WTC11 (cell line): ENCODE results near the gene DHDH.

Source experiments
- CTCF ChIP-seq: fragments of 200-600 bp; IDR thresholded peaks from 2 replicates; pipeline ENCODE4 v1.8.0; 2022; ENCODE audit warnings: antibody characterized with exemption
- ELF4 ChIP-seq: sonication (generic); formaldehyde crosslinking; IDR thresholded peaks from 2 replicates; pipeline ENCODE4 v1.8.1; 2022; ENCODE audit warnings: low read depth, mild to moderate bottlenecking, moderate library complexity, missing genetic modification reagents
- ESRRA ChIP-seq: sonication (generic); formaldehyde crosslinking; IDR thresholded peaks from 2 replicates; pipeline ENCODE4 v1.8.1; 2022; ENCODE audit warnings: mild to moderate bottlenecking, missing genetic modification reagents, borderline replicate concordance
- ETV6 ChIP-seq: sonication (generic); formaldehyde crosslinking; IDR thresholded peaks from 2 replicates; pipeline ENCODE4 v1.8.1; 2022; ENCODE audit warnings: mild to moderate bottlenecking, missing genetic modification reagents
- MAX ChIP-seq: sonication (generic); formaldehyde crosslinking; IDR thresholded peaks from 2 replicates; pipeline ENCODE4 v1.8.0; 2022; ENCODE audit warnings: mild to moderate bottlenecking, missing genetic modification reagents
- MLX ChIP-seq: sonication (generic); formaldehyde crosslinking; IDR thresholded peaks from 2 replicates; pipeline ENCODE4 v1.8.1; 2023; ENCODE audit warnings: mild to moderate bottlenecking, missing genetic modification reagents, moderate library complexity
- MXD4 ChIP-seq: fragments of 250-450 bp; sonication (Bioruptor Pico); IDR thresholded peaks from 2 replicates; pipeline ENCODE4 v1.8.0; 2021; ENCODE audit warnings: mild to moderate bottlenecking, moderate library complexity, borderline replicate concordance
- NR3C1 ChIP-seq: sonication (generic); formaldehyde crosslinking; conservative IDR thresholded peaks from 2 replicates; pipeline ENCODE4 v1.8.1; 2023; ENCODE audit warnings: low read depth, mild to moderate bottlenecking, missing genetic modification reagents
- SP1 ChIP-seq: sonication (generic); formaldehyde crosslinking; conservative IDR thresholded peaks from 2 replicates; pipeline ENCODE4 v1.8.1; 2022; ENCODE audit warnings: missing genetic modification reagents
- ZNF138 ChIP-seq: sonication (generic); formaldehyde crosslinking; conservative IDR thresholded peaks from 2 replicates; pipeline ENCODE4 v1.8.1; 2022; ENCODE audit warnings: mild to moderate bottlenecking, moderate library complexity, missing genetic modification reagents
- ZNF219 ChIP-seq: sonication (generic); formaldehyde crosslinking; IDR thresholded peaks from 2 replicates; pipeline ENCODE4 v1.8.0; 2023; ENCODE audit warnings: missing genetic modification reagents, mild to moderate bottlenecking, borderline replicate concordance
- ZNF512 ChIP-seq: sonication (generic); formaldehyde crosslinking; IDR thresholded peaks from 2 replicates; pipeline ENCODE4 v1.8.1; 2022; ENCODE audit warnings: missing genetic modification reagents, borderline replicate concordance

GRCh38 chr19:48946463-48947257 lies 13.2 kb downstream of the DHDH start:
- TF ChIP-seq CTCF (no peak), MAX (no peak), ZNF138 (no peak), ZNF512 (CRISPR knock-in tag) (no peak), MXD4 (CRISPR knock-in tag) (no peak), ETV6 (CRISPR knock-in tag) (no peak), SP1 (CRISPR knock-in tag) (no peak), ESRRA (CRISPR knock-in tag) (no peak), NR3C1 (CRISPR knock-in tag) (no peak), ZNF219 (CRISPR knock-in tag) (no peak), ELF4 (CRISPR knock-in tag) (no peak), MLX (no peak)
